Measurements from ENCODE around the gene PTPN2. TPM values are rescaled to one million over a fixed set of nuclear protein-coding genes. Genes with fewer than 3 reads are reported as not detected.

PTPN2 gene
- total RNA-seq, 1 experiment from 2014 or later, result 55.0 TPM

- H3K36me3 Mint-ChIP-seq (ENCODE audit: insufficient read depth, unreplicated experiment), result peaks cover 15% of the 10 kb centered on the region
- Histone ChIP-seq H3K27me3 (replicated peaks; ENCODE audit: control insufficient read depth, insufficient read depth, low read length) (no peaks in the 10 kb centered on the region), H3K36me3 (ENCODE audit: control insufficient read depth, insufficient read depth, low read length) (no peaks in the 10 kb centered on the region; the same call in 1 of the 2 replicates), H3K4me3 (ENCODE audit: low read depth, low read length) (no peak overlapping the region), H3K9me3 (no peaks in the 10 kb centered on the region), H3K4me1 (peaks cover 16% of the 10 kb centered on the region)
- CTCF ChIA-PET, result no interaction called here
- no peaks in the 10 kb centered on the region for H3K9me3 Mint-ChIP-seq (ENCODE audit: unreplicated experiment)
- BruUV-seq (replicated peaks), result no TSS peak
- no peak overlapping the region for H3K27ac Mint-ChIP-seq (ENCODE audit: unreplicated experiment)
- H3K27me3 Mint-ChIP-seq (ENCODE audit: insufficient read depth, unreplicated experiment), result no peaks in the 10 kb centered on the region
- TF ChIP-seq, protein P1, sequence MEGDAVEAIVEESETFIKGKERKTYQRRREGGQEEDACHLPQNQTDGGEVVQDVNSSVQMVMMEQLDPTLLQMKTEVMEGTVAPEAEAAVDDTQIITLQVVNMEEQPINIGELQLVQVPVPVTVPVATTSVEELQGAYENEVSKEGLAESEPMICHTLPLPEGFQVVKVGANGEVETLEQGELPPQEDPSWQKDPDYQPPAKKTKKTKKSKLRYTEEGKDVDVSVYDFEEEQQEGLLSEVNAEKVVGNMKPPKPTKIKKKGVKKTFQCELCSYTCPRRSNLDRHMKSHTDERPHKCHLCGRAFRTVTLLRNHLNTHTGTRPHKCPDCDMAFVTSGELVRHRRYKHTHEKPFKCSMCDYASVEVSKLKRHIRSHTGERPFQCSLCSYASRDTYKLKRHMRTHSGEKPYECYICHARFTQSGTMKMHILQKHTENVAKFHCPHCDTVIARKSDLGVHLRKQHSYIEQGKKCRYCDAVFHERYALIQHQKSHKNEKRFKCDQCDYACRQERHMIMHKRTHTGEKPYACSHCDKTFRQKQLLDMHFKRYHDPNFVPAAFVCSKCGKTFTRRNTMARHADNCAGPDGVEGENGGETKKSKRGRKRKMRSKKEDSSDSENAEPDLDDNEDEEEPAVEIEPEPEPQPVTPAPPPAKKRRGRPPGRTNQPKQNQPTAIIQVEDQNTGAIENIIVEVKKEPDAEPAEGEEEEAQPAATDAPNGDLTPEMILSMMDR (IDR thresholded peaks at IDR 0.05; ENCODE audit: insufficient read depth in 1 of 2, low read depth in 1 of 2, low read length in 1 of 2, severe bottlenecking in 1 of 2, unreplicated experiment in 1 of 2), result no peak
- POLR2A ChIA-PET, result no interaction called here
- no peak for DNase-seq
- intact Hi-C loops (cut with micrococcal nuclease; ENCODE audit: unreplicated experiment), result no loop called here
- H3K4me3 Mint-ChIP-seq (ENCODE audit: unreplicated experiment), result no peak overlapping the region
- H3K4me1 Mint-ChIP-seq (ENCODE audit: low read depth, unreplicated experiment), result peaks cover 6% of the 10 kb centered on the region
Observed at GRCh38 chr18:12840382-12840781, 43.7 kb downstream of the PTPN2 start.

- intact Hi-C loops (cut with micrococcal nuclease; ENCODE audit: unreplicated experiment), result no loop called here
- CTCF ChIA-PET, result no interaction called here
Observed at GRCh38 chr18:12839526-12840196, 44.4 kb downstream of the PTPN2 start.

GRCh38 chr18:12839057-12839525 is 44.9 kb downstream of the PTPN2 start:
- Histone ChIP-seq H3K4me1 (peaks cover 16% of the 10 kb centered on the region), H3K36me3 (ENCODE audit: control insufficient read depth, insufficient read depth, low read length) (no peaks in the 10 kb centered on the region; the same call in 1 of the 2 replicates), H3K9me3 (no peaks in the 10 kb centered on the region), H3K27me3 (replicated peaks; ENCODE audit: control insufficient read depth, insufficient read depth, low read length) (no peaks in the 10 kb centered on the region), H3K4me3 (ENCODE audit: low read depth, low read length) (no peak overlapping the region)
- H3K9me3 Mint-ChIP-seq (ENCODE audit: unreplicated experiment), result no peaks in the 10 kb centered on the region
- CTCF ChIA-PET, result no interaction called here
- peaks cover 7% of the 10 kb centered on the region for H3K36me3 Mint-ChIP-seq (ENCODE audit: insufficient read depth, unreplicated experiment)
- TF ChIP-seq, protein P1 (IDR thresholded peaks at IDR 0.05; ENCODE audit: insufficient read depth in 1 of 2, low read depth in 1 of 2, low read length in 1 of 2, severe bottlenecking in 1 of 2, unreplicated experiment in 1 of 2), result no peak
- intact Hi-C loops (cut with micrococcal nuclease; ENCODE audit: unreplicated experiment), result no loop called here
- no peak for DNase-seq
- POLR2A ChIA-PET, result no interaction called here
- H3K27ac Mint-ChIP-seq (ENCODE audit: unreplicated experiment), result no peak overlapping the region
- H3K27me3 Mint-ChIP-seq (ENCODE audit: insufficient read depth, unreplicated experiment), result no peaks in the 10 kb centered on the region
- no peak overlapping the region for H3K4me3 Mint-ChIP-seq (ENCODE audit: unreplicated experiment)
- no TSS peak for BruUV-seq (replicated peaks)
- H3K4me1 Mint-ChIP-seq (ENCODE audit: low read depth, unreplicated experiment), result peaks cover 6% of the 10 kb centered on the region

More at GRCh38 chr18:12839526-12840196, 44.4 kb downstream of the PTPN2 start:
- peaks cover 6% of the 10 kb centered on the region for H3K4me1 Mint-ChIP-seq (ENCODE audit: low read depth, unreplicated experiment)
- TF ChIP-seq, protein P1 (IDR thresholded peaks at IDR 0.05; ENCODE audit: insufficient read depth in 1 of 2, low read depth in 1 of 2, low read length in 1 of 2, severe bottlenecking in 1 of 2, unreplicated experiment in 1 of 2), result no peak
- Histone ChIP-seq H3K4me1 (peaks cover 16% of the 10 kb centered on the region), H3K4me3 (ENCODE audit: low read depth, low read length) (no peak overlapping the region), H3K36me3 (ENCODE audit: control insufficient read depth, insufficient read depth, low read length) (no peaks in the 10 kb centered on the region; the same call in 1 of the 2 replicates), H3K27me3 (replicated peaks; ENCODE audit: control insufficient read depth, insufficient read depth, low read length) (no peaks in the 10 kb centered on the region), H3K9me3 (no peaks in the 10 kb centered on the region)
- no peaks in the 10 kb centered on the region for H3K27me3 Mint-ChIP-seq (ENCODE audit: insufficient read depth, unreplicated experiment)
- H3K27ac Mint-ChIP-seq (ENCODE audit: unreplicated experiment), result no peak overlapping the region
- POLR2A ChIA-PET, result no interaction called here
- BruUV-seq (replicated peaks), result no TSS peak
- H3K9me3 Mint-ChIP-seq (ENCODE audit: unreplicated experiment), result no peaks in the 10 kb centered on the region
- H3K36me3 Mint-ChIP-seq (ENCODE audit: insufficient read depth, unreplicated experiment), result peaks cover 7% of the 10 kb centered on the region
- no peak overlapping the region for H3K4me3 Mint-ChIP-seq (ENCODE audit: unreplicated experiment)
- DNase-seq, result no peak
